PC-9 (cell line): ENCODE measurements around the gene MIB1.

Source experiments
- CTCF ChIP-seq: fragments of 200-600 bp; sonication (generic); conservative IDR thresholded peaks from 2 replicates; pipeline ENCODE4 v1.6.1; 2017; ENCODE audit warnings: mixed run types, antibody characterized with exemption, mild to moderate bottlenecking, moderate library complexity
- EZH2 ChIP-seq: fragments of 200-600 bp; sonication (generic); IDR thresholded peaks from 2 replicates; pipeline ENCODE4 v1.8.0; 2017; ENCODE audit warnings: antibody characterized with exemption, low read depth

GRCh38 chr18:21894619-21895367 lies 154.2 kb downstream of the MIB1 start:
- no peak for TF ChIP-seq CTCF
- TF ChIP-seq EZH2 = no peak
